MCF 10A (cell line): Measurements from ENCODE around the gene ARL11. TPM values are rescaled to one million over a fixed set of nuclear protein-coding genes. Genes with fewer than 3 reads are reported as not detected.

Experiments
- BruUV-seq: library from RNA; stranded (reverse); fragments of 400-500 nt; replicated peaks from 2 replicates; lab custom pipeline; 2021; lab: Mats Ljungman, UMichigan
- CTCF ChIA-PET: fragments of 300-600 bp; sonication (Branson Sonifier 250); formaldehyde crosslinking; extraction: SDS; loops from one replicate; lab custom pipeline; 2021; ENCODE audit warnings: antibody characterized with exemption, inconsistent platforms; lab: Yijun Ruan, JAX
- POLR2A ChIA-PET: fragments of 300-600, 350-650 bp; sonication (Branson Sonifier 250); formaldehyde crosslinking; extraction: SDS; loops from one replicate; lab custom pipeline; 2020; ENCODE audit warnings: antibody characterized with exemption, inconsistent platforms; lab: Yijun Ruan, JAX
- DNase-seq: peaks from one replicate; pipeline ENCODE4 v3.0.0-alpha.2; 2018; ENCODE audit not compliant: unreplicated experiment
- H3K27ac Mint-ChIP-seq: one replicate; pipeline ENCODE4 v1.8.0; 2022; ENCODE audit warnings: mild to moderate bottlenecking, low read depth, mixed read lengths; ENCODE audit not compliant: unreplicated experiment
- H3K27me3 Mint-ChIP-seq: one replicate; pipeline ENCODE4 v1.8.0; 2022; ENCODE audit warnings: mixed read lengths; ENCODE audit not compliant: insufficient read depth, unreplicated experiment
- H3K36me3 Mint-ChIP-seq: one replicate; pipeline ENCODE4 v1.8.0; 2022; ENCODE audit warnings: mild to moderate bottlenecking, moderate library complexity, mixed read lengths; ENCODE audit not compliant: insufficient read depth, unreplicated experiment
- H3K4me1 Mint-ChIP-seq: one replicate; pipeline ENCODE4 v1.8.0; 2022; ENCODE audit warnings: mixed read lengths; ENCODE audit not compliant: insufficient read depth, unreplicated experiment
- H3K4me3 Mint-ChIP-seq: one replicate; pipeline ENCODE4 v1.8.0; 2022; ENCODE audit warnings: mild to moderate bottlenecking, moderate library complexity, mixed read lengths; ENCODE audit not compliant: unreplicated experiment
- H3K9me3 Mint-ChIP-seq: one replicate; pipeline ENCODE4 v1.8.0; 2022; ENCODE audit warnings: mixed read lengths; ENCODE audit not compliant: unreplicated experiment
- CTCF ChIP-seq: fragments of 200-600 bp; IDR thresholded peaks from one replicate; pipeline ENCODE4 v1.8.0; 2022; ENCODE audit warnings: antibody characterized with exemption, mild to moderate bottlenecking; ENCODE audit not compliant: unreplicated experiment
- intact Hi-C: fragments of 100-400 bp; cut with micrococcal nuclease; formaldehyde crosslinking; loops from 2 replicates; pipeline ENCODE4 v1.14.1; 2022
- total RNA-seq: library from RNA; stranded (reverse); gene quantifications from 2 replicates; pipeline ENCODE4 v1.2.3, GENCODE V29; 2022

The ARL11 gene
- total RNA-seq, 1 experiment from 2014 or later = not detected

- no peaks in the 10 kb centered on the region for H3K9me3 Mint-ChIP-seq
- ChIA-PET POLR2A (interaction anchor here (0.8 kb wide), 1 partner anchor 185 kb away, joined by 4 read pairs; no protein-coding TSS in a partner anchor), CTCF (no interaction called here)
- no TSS peak for BruUV-seq
- TF ChIP-seq CTCF = no peak
- DNase-seq = no peak
- no peaks in the 10 kb centered on the region for H3K27me3 Mint-ChIP-seq
- peaks cover 83% of the 10 kb centered on the region for H3K36me3 Mint-ChIP-seq
- intact Hi-C loops = no loop called here
- no peaks in the 10 kb centered on the region for H3K4me1 Mint-ChIP-seq
- no peak overlapping the region for H3K27ac Mint-ChIP-seq
- no peak overlapping the region for H3K4me3 Mint-ChIP-seq
Observed at GRCh38 chr13:49657241-49657641, 28.9 kb downstream of the ARL11 start.

GRCh38 chr13:49664606-49665005 is 36.3 kb downstream of the ARL11 start:
- POLR2A ChIA-PET = no interaction called here
- H3K9me3 Mint-ChIP-seq = no peaks in the 10 kb centered on the region
- no TSS peak for BruUV-seq
- peaks cover 93% of the 10 kb centered on the region for H3K36me3 Mint-ChIP-seq
- H3K27me3 Mint-ChIP-seq = no peaks in the 10 kb centered on the region
- H3K27ac Mint-ChIP-seq = no peak overlapping the region
- intact Hi-C loops = loop anchor here (5.0 kb wide), 2 partner anchors 273 to 1248 kb away; partner anchors contain the start of gene SPRYD7
- DNase-seq = no peak
- H3K4me1 Mint-ChIP-seq = peaks cover 7% of the 10 kb centered on the region
- TF ChIP-seq CTCF = no peak
- no peak overlapping the region for H3K4me3 Mint-ChIP-seq
- CTCF ChIA-PET = interaction anchor here (0.6 kb wide), 1 partner anchor 80 kb away, joined by 5 read pairs; no protein-coding TSS in a partner anchor

GRCh38 chr13:49667773-49668172 is 39.5 kb downstream of the ARL11 start:
- Mint-ChIP-seq H3K36me3 (peaks cover 78% of the 10 kb centered on the region), H3K4me1 (peaks cover 30% of the 10 kb centered on the region), H3K27me3 (no peaks in the 10 kb centered on the region), H3K27ac (no peak overlapping the region), H3K4me3 (no peak overlapping the region), H3K9me3 (no peaks in the 10 kb centered on the region)
- TF ChIP-seq CTCF = no peak
- DNase-seq = peak; percentile 47
- POLR2A ChIA-PET = interaction anchor here (3.6 kb wide), 1 partner anchor 123 kb away, joined by 9 read pairs; no protein-coding TSS in a partner anchor
- intact Hi-C loops = loop anchor here (2.0 to 5.0 kb wide), 3 partner anchors 270 to 1245 kb away; partner anchors contain the start of gene SPRYD7
- CTCF ChIA-PET = interaction anchor here (0.7 to 1.3 kb wide), 2 partner anchors 181 to 186 kb away, joined by 3 read pairs; no protein-coding TSS in a partner anchor
- no TSS peak for BruUV-seq

- ChIA-PET POLR2A (interaction anchor here (0.6 to 3.6 kb wide), 7 partner anchors 9 to 367 kb away, joined by 3 to 9 read pairs (median 4); partner anchors contain the start of gene EBPL), CTCF (interaction anchor here (0.6 to 4.1 kb wide), 7 partner anchors 9 to 266 kb away, joined by 3 to 21 read pairs (median 4); partner anchors contain the start of genes KPNA3 and SPRYD7)
- no peaks in the 10 kb centered on the region for H3K27me3 Mint-ChIP-seq
- H3K4me1 Mint-ChIP-seq = peaks cover 30% of the 10 kb centered on the region
- peaks cover 61% of the 10 kb centered on the region for H3K36me3 Mint-ChIP-seq
- H3K4me3 Mint-ChIP-seq = no peak overlapping the region
- H3K9me3 Mint-ChIP-seq = no peaks in the 10 kb centered on the region
- H3K27ac Mint-ChIP-seq = no peak overlapping the region
- intact Hi-C loops = loop anchor here (1.0 to 5.0 kb wide), 6 partner anchors 121 to 1242 kb away; partner anchors contain the start of gene SPRYD7
- peak; percentile 73 for TF ChIP-seq CTCF
- peak; percentile 73 for DNase-seq
- no TSS peak for BruUV-seq
Observed at GRCh38 chr13:49669735-49670309, 41.5 kb downstream of the ARL11 start.
